Measurements from ENCODE around the gene PCDHGC3. TPM values are rescaled to one million over a fixed set of nuclear protein-coding genes. Genes with fewer than 3 reads are reported as not detected.
A peak's percentile ranks its signal among the peaks of the same experiment; 100 is the strongest.

The PCDHGC3 gene
- total and polyA plus RNA-seq, 2 of the 13 experiments (the other 11 are each of a cell fraction or from before 2014, with no cell fraction given), result 0.20 to 0.30 TPM

DNA sequence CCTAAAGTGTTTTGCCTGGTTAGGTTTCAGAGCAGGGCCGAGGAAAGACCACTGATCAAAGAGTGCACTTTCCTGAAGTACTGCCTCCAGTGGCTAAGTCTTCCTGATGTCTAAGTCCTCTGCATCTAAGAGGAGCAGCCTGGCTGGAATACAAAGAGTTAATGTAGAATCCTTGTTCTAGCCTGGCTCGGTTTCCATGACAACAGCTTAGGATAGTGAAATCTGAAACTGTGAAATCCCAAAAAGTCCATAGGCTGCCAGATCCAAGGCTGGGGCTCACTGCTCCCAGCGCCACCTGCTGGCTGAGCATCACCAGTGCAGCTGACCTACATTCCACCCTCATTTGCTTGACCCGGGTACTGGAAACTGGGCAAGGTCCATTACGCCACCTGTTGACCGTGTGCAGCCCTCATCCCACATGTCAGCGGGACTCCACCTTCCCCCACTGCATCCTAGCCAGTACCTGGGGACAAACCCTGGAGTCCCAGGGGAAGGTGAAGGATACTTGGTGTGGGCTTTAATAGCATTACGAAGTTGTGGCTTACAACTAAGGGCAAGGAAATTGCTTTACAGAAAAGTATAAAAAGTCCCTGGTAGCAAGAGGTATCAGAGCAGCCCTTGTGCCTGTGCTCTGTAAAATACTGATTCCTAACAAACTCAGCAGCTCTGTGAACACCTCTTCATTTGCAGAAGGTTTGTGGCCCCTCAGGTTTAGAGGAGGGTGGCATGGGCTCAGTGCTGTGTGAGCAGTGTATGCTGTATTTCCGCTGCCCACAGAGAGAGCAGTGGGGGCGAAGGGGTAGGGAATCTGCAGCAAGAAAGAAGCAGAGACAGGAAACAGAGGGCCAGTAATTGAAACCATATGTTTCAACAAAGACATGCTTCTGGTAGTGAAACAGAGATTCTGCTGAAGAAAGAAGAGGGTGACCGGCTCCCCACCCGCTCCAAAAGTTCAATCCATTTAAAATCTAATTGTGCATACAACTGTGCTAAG, 49.1 kb downstream of the PCDHGC3 start (continued):
- TF ChIP-seq, protein P1, sequence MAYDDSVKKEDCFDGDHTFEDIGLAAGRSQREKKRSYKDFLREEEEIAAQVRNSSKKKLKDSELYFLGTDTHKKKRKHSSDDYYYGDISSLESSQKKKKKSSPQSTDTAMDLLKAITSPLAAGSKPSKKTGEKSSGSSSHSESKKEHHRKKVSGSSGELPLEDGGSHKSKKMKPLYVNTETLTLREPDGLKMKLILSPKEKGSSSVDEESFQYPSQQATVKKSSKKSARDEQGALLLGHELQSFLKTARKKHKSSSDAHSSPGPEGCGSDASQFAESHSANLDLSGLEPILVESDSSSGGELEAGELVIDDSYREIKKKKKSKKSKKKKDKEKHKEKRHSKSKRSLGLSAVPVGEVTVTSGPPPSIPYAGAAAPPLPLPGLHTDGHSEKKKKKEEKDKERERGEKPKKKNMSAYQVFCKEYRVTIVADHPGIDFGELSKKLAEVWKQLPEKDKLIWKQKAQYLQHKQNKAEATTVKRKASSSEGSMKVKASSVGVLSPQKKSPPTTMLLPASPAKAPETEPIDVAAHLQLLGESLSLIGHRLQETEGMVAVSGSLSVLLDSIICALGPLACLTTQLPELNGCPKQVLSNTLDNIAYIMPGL (CRISPR knock-in tag; IDR thresholded peaks at IDR 0.05; ENCODE audit: borderline replicate concordance in 1 of 2, low read depth in 1 of 2), result peak; percentile 85 to 92
- TF ChIP-seq SPEN (CRISPR knock-in tag; IDR thresholded peaks at IDR 0.05; ENCODE audit: low read depth), result peak; percentile 35; the same call in 1 of the 2 replicates
- TF ChIP-seq CCDC6 (CRISPR knock-in tag; IDR thresholded peaks at IDR 0.05), result no peak
- TF ChIP-seq, protein P2, sequence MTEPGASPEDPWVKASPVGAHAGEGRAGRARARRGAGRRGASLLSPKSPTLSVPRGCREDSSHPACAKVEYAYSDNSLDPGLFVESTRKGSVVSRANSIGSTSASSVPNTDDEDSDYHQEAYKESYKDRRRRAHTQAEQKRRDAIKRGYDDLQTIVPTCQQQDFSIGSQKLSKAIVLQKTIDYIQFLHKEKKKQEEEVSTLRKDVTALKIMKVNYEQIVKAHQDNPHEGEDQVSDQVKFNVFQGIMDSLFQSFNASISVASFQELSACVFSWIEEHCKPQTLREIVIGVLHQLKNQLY (CRISPR knock-in tag; IDR thresholded peaks at IDR 0.05), result peak; percentile 67; the same call in 1 of the 2 replicates
- TF ChIP-seq ZNF546 (CRISPR knock-in tag; conservative IDR thresholded peaks at IDR 0.05), result no peak
- peak; percentile 92 for TF ChIP-seq SIX4 (CRISPR knock-in tag; IDR thresholded peaks at IDR 0.05)
- TF ChIP-seq, protein P3, sequence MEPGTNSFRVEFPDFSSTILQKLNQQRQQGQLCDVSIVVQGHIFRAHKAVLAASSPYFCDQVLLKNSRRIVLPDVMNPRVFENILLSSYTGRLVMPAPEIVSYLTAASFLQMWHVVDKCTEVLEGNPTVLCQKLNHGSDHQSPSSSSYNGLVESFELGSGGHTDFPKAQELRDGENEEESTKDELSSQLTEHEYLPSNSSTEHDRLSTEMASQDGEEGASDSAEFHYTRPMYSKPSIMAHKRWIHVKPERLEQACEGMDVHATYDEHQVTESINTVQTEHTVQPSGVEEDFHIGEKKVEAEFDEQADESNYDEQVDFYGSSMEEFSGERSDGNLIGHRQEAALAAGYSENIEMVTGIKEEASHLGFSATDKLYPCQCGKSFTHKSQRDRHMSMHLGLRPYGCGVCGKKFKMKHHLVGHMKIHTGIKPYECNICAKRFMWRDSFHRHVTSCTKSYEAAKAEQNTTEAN (CRISPR knock-in tag; conservative IDR thresholded peaks at IDR 0.05), result no peak
- peak; percentile 62; the same call in 1 of the 2 replicates for TF ChIP-seq NFKBIZ (CRISPR knock-in tag; IDR thresholded peaks at IDR 0.05)
